ENCODE data around the gene PLEKHG4.

PLEKHG4 gene

GRCh38 chr16:67265834-67266233, 13.5 kb upstream of the PLEKHG4 start:
- no peak for FAIRE-seq

GRCh38 chr16:67268136-67268579, 11.2 kb upstream of the PLEKHG4 start:
- FAIRE-seq: no peak

GRCh38 chr16:67269766-67270165, 9.6 kb upstream of the PLEKHG4 start:
- no peak for FAIRE-seq

- FAIRE-seq: no peak
Measured at GRCh38 chr16:67270931-67271338, 8.4 kb upstream of the PLEKHG4 start.

GRCh38 chr16:67271446-67271845, 7.9 kb upstream of the PLEKHG4 start:
- no peak for FAIRE-seq

GRCh38 chr16:67275321-67275720, 4.0 kb upstream of the PLEKHG4 start:
- no peak for FAIRE-seq

GRCh38 chr16:67277294-67277998, 1.9 kb upstream of the PLEKHG4 start:
- FAIRE-seq: no peak

GRCh38 chr16:67277999-67278772, 1.1 kb upstream of the PLEKHG4 start:
- no peak for FAIRE-seq

- FAIRE-seq: no peak
Measured at GRCh38 chr16:67278773-67279295, 498 bp upstream of the PLEKHG4 start.

- no peak for FAIRE-seq
Measured at GRCh38 chr16:67280090-67281015, 1.0 kb downstream of the PLEKHG4 start.

GRCh38 chr16:67281536-67282446, 2.5 kb downstream of the PLEKHG4 start:
- no peak for FAIRE-seq

- no peak for FAIRE-seq
Measured at GRCh38 chr16:67282447-67282805, 3.1 kb downstream of the PLEKHG4 start.

GRCh38 chr16:67283039-67283825, 3.9 kb downstream of the PLEKHG4 start:
- no peak for FAIRE-seq

GRCh38 chr16:67283826-67284555, 4.7 kb downstream of the PLEKHG4 start:
- FAIRE-seq: no peak

- FAIRE-seq: no peak
Measured at GRCh38 chr16:67284699-67285646, 5.6 kb downstream of the PLEKHG4 start.

- no peak for FAIRE-seq
Measured at GRCh38 chr16:67286441-67287235, 7.3 kb downstream of the PLEKHG4 start.

GRCh38 chr16:67287960-67288359, 8.6 kb downstream of the PLEKHG4 start:
- FAIRE-seq: no peak

GRCh38 chr16:67291461-67291860, 12.1 kb downstream of the PLEKHG4 start:
- FAIRE-seq: no peak

Data from islet of Langerhans (tissue), 1 donor.